A673 (cell line): Measurements from ENCODE around the gene ETV1.

Source experiments
- CTCF ChIP-seq: fragments of 300-800, 200-600 bp; sonication (generic); conservative IDR thresholded peaks from 2 replicates; pipeline ENCODE4 v1.5.1; 2017; ENCODE audit warnings: low read depth, mild to moderate bottlenecking, antibody characterized with exemption, low read length, moderate library complexity, mixed read lengths
- EZH2 ChIP-seq: fragments of 200-600 bp; sonication (generic); IDR thresholded peaks from 2 replicates; pipeline ENCODE4 v1.6.1; 2017; ENCODE audit warnings: borderline replicate concordance, low read depth, mild to moderate bottlenecking, mixed read lengths, antibody characterized with exemption, low read length; ENCODE audit not compliant: poor library complexity, severe bottlenecking

- TF ChIP-seq CTCF (no peak), EZH2 (no peak)
These were observed 143.1 kb downstream of the ETV1 start for GRCh38 chr7:13846386-13846785.
